Activated CD4-positive, CD25-positive, alpha-beta regulatory T cell treated with anti-CD3 and anti-CD28 coated beads, Interleukin-2, amount 50 U/mL, for 16 hours (primary cell): Measurements from ENCODE around the gene KIF1B.
"Not testable (repeated sequence)": the region's sequence is repeated elsewhere in the genome, so short reads cannot be mapped to it uniquely, and the experiment has no call there.

Experiments
- DNase-seq: peaks from one replicate; pipeline ENCODE4 v3.0.0-alpha.2; 2020; ENCODE audit warnings: low read depth, low spot score

Gene KIF1B

GRCh38 chr1:10384219-10384618 lies 173.8 kb downstream of the KIF1B start:
- no peak for DNase-seq

GRCh38 chr1:10386761-10387676 lies 176.6 kb downstream of the KIF1B start:
- DNase-seq, result no peak

GRCh38 chr1:10387677-10388386 lies 177.5 kb downstream of the KIF1B start:
- no peak for DNase-seq

GRCh38 chr1:10388387-10388715 lies 178.0 kb downstream of the KIF1B start:
- no peak for DNase-seq

- no peak for DNase-seq
Measured at GRCh38 chr1:10389271-10389973, 179.1 kb downstream of the KIF1B start.

- DNase-seq, result no peak
Measured at GRCh38 chr1:10396870-10397269, 186.5 kb downstream of the KIF1B start.

GRCh38 chr1:10398278-10398733 lies 187.9 kb downstream of the KIF1B start:
- no peak for DNase-seq

GRCh38 chr1:10398734-10399443 lies 188.5 kb downstream of the KIF1B start, which contains the start of gene PGD:
TSS of gene PGD (plus strand) at chr1:10399064. CDS start at chr1:10399118, 54 bp downstream.
- DNase-seq, result peak; percentile 93

- no peak for DNase-seq
Measured at GRCh38 chr1:10399444-10399941, 189.1 kb downstream of the KIF1B start.

GRCh38 chr1:10400013-10400412 lies 189.6 kb downstream of the KIF1B start:
- no peak for DNase-seq

GRCh38 chr1:10401281-10401680 lies 190.9 kb downstream of the KIF1B start:
- no peak for DNase-seq

- no peak for DNase-seq
Measured at GRCh38 chr1:10402729-10403274, 192.4 kb downstream of the KIF1B start.

GRCh38 chr1:10407201-10407600 lies 196.8 kb downstream of the KIF1B start:
- no peak for DNase-seq

GRCh38 chr1:10415211-10415930 lies 205.0 kb downstream of the KIF1B start:
- DNase-seq, result no peak

GRCh38 chr1:10415967-10416366 lies 205.6 kb downstream of the KIF1B start:
- DNase-seq, result not testable (repeated sequence)

- DNase-seq, result not testable (repeated sequence)
Measured at GRCh38 chr1:10418741-10419140, 208.4 kb downstream of the KIF1B start.

GRCh38 chr1:10419351-10419750 lies 209.0 kb downstream of the KIF1B start:
- no peak for DNase-seq

GRCh38 chr1:10421637-10422036 lies 211.3 kb downstream of the KIF1B start:
- no peak for DNase-seq

GRCh38 chr1:10424034-10424433 lies 213.7 kb downstream of the KIF1B start:
- DNase-seq, result no peak

GRCh38 chr1:10424651-10425050 lies 214.3 kb downstream of the KIF1B start:
- DNase-seq, result no peak
